ENCODE measurements around the gene CARD10. TPM values are rescaled to one million over a fixed set of nuclear protein-coding genes. Genes with fewer than 3 reads are reported as not detected.

Gene CARD10
- polyA plus RNA-seq, 3 donors = 0.03 TPM; not detected in 2

GRCh38 chr22:37456346-37456745 is 62.9 kb downstream of the CARD10 start:
- Histone ChIP-seq H3K4me1 (ENCODE audit: control insufficient read depth in 1 of 2, insufficient read depth in 2 of 2, low read length in 2 of 2) (no peaks in the 10 kb centered on the region), H2AFZ (ENCODE audit: insufficient read depth, low read depth, low read length, poor library complexity, severe bottlenecking) (no peak overlapping the region), H3K27me3 (ENCODE audit: control insufficient read depth in 2 of 2, insufficient read depth in 2 of 2, low read length in 2 of 2) (no peaks in the 10 kb centered on the region), H4K20me1 (ENCODE audit: insufficient read depth, low read length) (no peaks in the 10 kb centered on the region), H3K4me2 (replicated peaks; ENCODE audit: extremely low read depth, low read length, poor library complexity, severe bottlenecking) (no peak overlapping the region), H3K4me3 (replicated peaks in 1 of 3; ENCODE audit: low read depth in 2 of 3, low read length in 3 of 3) (no peak overlapping the region), H3K79me2 (ENCODE audit: insufficient read depth, low read length) (no peaks in the 10 kb centered on the region), H3K9ac (ENCODE audit: insufficient read depth, low read length, poor library complexity, severe bottlenecking) (no peak overlapping the region), H3K36me3 (replicated peaks in 1 of 2; ENCODE audit: control insufficient read depth in 1 of 2, insufficient read depth in 2 of 2, low read length in 2 of 2) (no peaks in the 10 kb centered on the region), H3K27ac (ENCODE audit: low read depth in 1 of 2, low read length in 2 of 2) (no peak overlapping the region), H3K9me3 (replicated peaks in 1 of 2; ENCODE audit: control insufficient read depth in 1 of 2, insufficient read depth in 1 of 2, low read length in 2 of 2) (no peaks in the 10 kb centered on the region)
- H3K27ac Mint-ChIP-seq = no peak overlapping the region
- intact Hi-C loops (cut with micrococcal nuclease) = loop anchor here (2.0 to 5.0 kb wide), 5 partner anchors 140 to 379 kb away; no protein-coding TSS in a partner anchor
- H3K4me3 Mint-ChIP-seq = no peak overlapping the region
- H3K4me1 Mint-ChIP-seq = peaks cover 5% of the 10 kb centered on the region
- no peak for DNase-seq
- no peaks in the 10 kb centered on the region for H3K36me3 Mint-ChIP-seq
- TF ChIP-seq, protein P1, sequence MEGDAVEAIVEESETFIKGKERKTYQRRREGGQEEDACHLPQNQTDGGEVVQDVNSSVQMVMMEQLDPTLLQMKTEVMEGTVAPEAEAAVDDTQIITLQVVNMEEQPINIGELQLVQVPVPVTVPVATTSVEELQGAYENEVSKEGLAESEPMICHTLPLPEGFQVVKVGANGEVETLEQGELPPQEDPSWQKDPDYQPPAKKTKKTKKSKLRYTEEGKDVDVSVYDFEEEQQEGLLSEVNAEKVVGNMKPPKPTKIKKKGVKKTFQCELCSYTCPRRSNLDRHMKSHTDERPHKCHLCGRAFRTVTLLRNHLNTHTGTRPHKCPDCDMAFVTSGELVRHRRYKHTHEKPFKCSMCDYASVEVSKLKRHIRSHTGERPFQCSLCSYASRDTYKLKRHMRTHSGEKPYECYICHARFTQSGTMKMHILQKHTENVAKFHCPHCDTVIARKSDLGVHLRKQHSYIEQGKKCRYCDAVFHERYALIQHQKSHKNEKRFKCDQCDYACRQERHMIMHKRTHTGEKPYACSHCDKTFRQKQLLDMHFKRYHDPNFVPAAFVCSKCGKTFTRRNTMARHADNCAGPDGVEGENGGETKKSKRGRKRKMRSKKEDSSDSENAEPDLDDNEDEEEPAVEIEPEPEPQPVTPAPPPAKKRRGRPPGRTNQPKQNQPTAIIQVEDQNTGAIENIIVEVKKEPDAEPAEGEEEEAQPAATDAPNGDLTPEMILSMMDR (IDR thresholded peaks at IDR 0.05) = no peak
- H3K27me3 Mint-ChIP-seq (ENCODE audit: low read depth in 3 of 3) = peaks cover 0 to 21% (median 14%) of the 10 kb centered on the region in 3 donors
- H3K9me3 Mint-ChIP-seq = no peaks in the 10 kb centered on the region
- 97% methylated on average over 15 of the region's 17 CpGs for WGBS (ENCODE audit: insufficient coverage)

GRCh38 chr22:37455896-37456295 is 63.3 kb downstream of the CARD10 start:
- intact Hi-C loops (cut with micrococcal nuclease) = loop anchor here (2.0 to 5.0 kb wide), 5 partner anchors 139 to 379 kb away; no protein-coding TSS in a partner anchor
- TF ChIP-seq, protein P1 (IDR thresholded peaks at IDR 0.05) = no peak
- no peaks in the 10 kb centered on the region for H3K9me3 Mint-ChIP-seq
- H3K27ac ChIP-seq (ENCODE audit: low read depth in 1 of 2, low read length in 2 of 2) = no peak overlapping the region
- H3K36me3 ChIP-seq (replicated peaks in 1 of 2; ENCODE audit: control insufficient read depth in 1 of 2, insufficient read depth in 2 of 2, low read length in 2 of 2) = no peaks in the 10 kb centered on the region
- peaks cover 3 to 21% (median 14%) of the 10 kb centered on the region in 3 donors for H3K27me3 Mint-ChIP-seq (ENCODE audit: low read depth in 3 of 3)
- no peaks in the 10 kb centered on the region for H3K9me3 ChIP-seq (replicated peaks in 1 of 2; ENCODE audit: control insufficient read depth in 1 of 2, insufficient read depth in 1 of 2, low read length in 2 of 2)
- no peaks in the 10 kb centered on the region for H4K20me1 ChIP-seq (ENCODE audit: insufficient read depth, low read length)
- H3K4me1 Mint-ChIP-seq = peaks cover 5% of the 10 kb centered on the region
- H3K79me2 ChIP-seq (ENCODE audit: insufficient read depth, low read length) = no peaks in the 10 kb centered on the region
- H3K4me1 ChIP-seq (ENCODE audit: control insufficient read depth in 1 of 2, insufficient read depth in 2 of 2, low read length in 2 of 2) = no peaks in the 10 kb centered on the region
- no peaks in the 10 kb centered on the region for H3K27me3 ChIP-seq (ENCODE audit: control insufficient read depth in 2 of 2, insufficient read depth in 2 of 2, low read length in 2 of 2)
- H3K9ac ChIP-seq (ENCODE audit: insufficient read depth, low read length, poor library complexity, severe bottlenecking) = no peak overlapping the region
- no peaks in the 10 kb centered on the region for H3K36me3 Mint-ChIP-seq
- DNase-seq = no peak
- H3K4me3 Mint-ChIP-seq = no peak overlapping the region
- WGBS (ENCODE audit: insufficient coverage) = 89% methylated on average over 4 of the region's 14 CpGs
- H3K4me3 ChIP-seq (replicated peaks in 1 of 3; ENCODE audit: low read depth in 2 of 3, low read length in 3 of 3) = no peak overlapping the region
- H3K27ac Mint-ChIP-seq = peak overlapping the region in 1 of 7 donors; percentile 74
- H3K4me2 ChIP-seq (replicated peaks; ENCODE audit: extremely low read depth, low read length, poor library complexity, severe bottlenecking) = no peak overlapping the region
- no peak overlapping the region for H2AFZ ChIP-seq (ENCODE audit: insufficient read depth, low read depth, low read length, poor library complexity, severe bottlenecking)
